ENCODE measurements around the gene SSPN. TPM values are rescaled to one million over a fixed set of nuclear protein-coding genes. Genes with fewer than 3 reads are reported as not detected.

SSPN gene
- total RNA-seq, 3 donors from 2014 or later = 12.8 to 42.7 (median 19.0) TPM

- H3K4me3 ChIP-seq = no peak overlapping the region
- H3K36me3 ChIP-seq (ENCODE audit: low read depth) = no peaks in the 10 kb centered on the region
- no peak for TF ChIP-seq CTCF (IDR thresholded peaks at IDR 0.05)
- no peaks in the 10 kb centered on the region for H3K4me1 ChIP-seq (ENCODE audit: low read depth)
- no peaks in the 10 kb centered on the region for H3K9me3 ChIP-seq
- no peak for DNase-seq
- no peak for ATAC-seq
- intact Hi-C loops (cut with DNase I, micrococcal nuclease) = no loop called here
Observed at GRCh38 chr12:26205941-26206340, 10.6 kb downstream of the SSPN start.

GRCh38 chr12:26211331-26211730 is 16.0 kb downstream of the SSPN start:
- Histone ChIP-seq H3K4me3 (no peak overlapping the region), H3K36me3 (ENCODE audit: low read depth) (no peaks in the 10 kb centered on the region), H3K4me1 (ENCODE audit: low read depth) (no peaks in the 10 kb centered on the region), H3K9me3 (no peaks in the 10 kb centered on the region)
- DNase-seq (no peak), ATAC-seq (no peak)
- no peak for TF ChIP-seq CTCF (IDR thresholded peaks at IDR 0.05)
- intact Hi-C loops (cut with DNase I, micrococcal nuclease) = no loop called here

GRCh38 chr12:26212396-26212795 is 17.0 kb downstream of the SSPN start:
- TF ChIP-seq CTCF (IDR thresholded peaks at IDR 0.05) = no peak
- no peak for ATAC-seq
- Histone ChIP-seq H3K36me3 (ENCODE audit: low read depth) (no peaks in the 10 kb centered on the region), H3K4me1 (ENCODE audit: low read depth) (no peaks in the 10 kb centered on the region), H3K4me3 (no peak overlapping the region), H3K9me3 (no peaks in the 10 kb centered on the region)
- DNase-seq = no peak
- intact Hi-C loops (cut with DNase I, micrococcal nuclease) = no loop called here

GRCh38 chr12:26212988-26213387 is 17.6 kb downstream of the SSPN start:
- TF ChIP-seq CTCF (IDR thresholded peaks at IDR 0.05) = no peak
- intact Hi-C loops (cut with DNase I, micrococcal nuclease) = no loop called here
- ATAC-seq = no peak

GRCh38 chr12:26214121-26214520 is 18.7 kb downstream of the SSPN start:
- Histone ChIP-seq H3K4me3 (no peak overlapping the region), H3K36me3 (ENCODE audit: low read depth) (no peaks in the 10 kb centered on the region), H3K9me3 (no peaks in the 10 kb centered on the region), H3K4me1 (ENCODE audit: low read depth) (no peaks in the 10 kb centered on the region)
- DNase-seq (no peak), ATAC-seq (no peak)
- no peak for TF ChIP-seq CTCF (IDR thresholded peaks at IDR 0.05)
- intact Hi-C loops (cut with DNase I, micrococcal nuclease) = no loop called here

More at GRCh38 chr12:26212988-26213387, 17.6 kb downstream of the SSPN start:
- Histone ChIP-seq H3K4me1 (ENCODE audit: low read depth) (no peaks in the 10 kb centered on the region), H3K9me3 (no peaks in the 10 kb centered on the region), H3K36me3 (ENCODE audit: low read depth) (no peaks in the 10 kb centered on the region), H3K4me3 (no peak overlapping the region)
- DNase-seq = no peak

- DNase-seq (no peak), ATAC-seq (no peak)
- H3K9me3 ChIP-seq = no peaks in the 10 kb centered on the region
- intact Hi-C loops (cut with DNase I, micrococcal nuclease) = no loop called here
- no peak overlapping the region for H3K4me3 ChIP-seq
- no peak for TF ChIP-seq CTCF (IDR thresholded peaks at IDR 0.05)
- no peaks in the 10 kb centered on the region for H3K36me3 ChIP-seq (ENCODE audit: low read depth)
- no peaks in the 10 kb centered on the region for H3K4me1 ChIP-seq (ENCODE audit: low read depth)
Observed at GRCh38 chr12:26219736-26220135, 24.4 kb downstream of the SSPN start.

Measured in mucosa of descending colon (tissue), 3 donors.